GDM1 (cell line): ENCODE results near the gene PAN3.

Source experiments
- DNase-seq: peaks from one replicate; lab custom pipeline; 2025; lab: John Stamatoyannopoulos, UW

The PAN3 gene

GRCh38 chr13:28337166-28338005 lies 199.0 kb downstream of the PAN3 start:
- no peak for DNase-seq

DNA sequence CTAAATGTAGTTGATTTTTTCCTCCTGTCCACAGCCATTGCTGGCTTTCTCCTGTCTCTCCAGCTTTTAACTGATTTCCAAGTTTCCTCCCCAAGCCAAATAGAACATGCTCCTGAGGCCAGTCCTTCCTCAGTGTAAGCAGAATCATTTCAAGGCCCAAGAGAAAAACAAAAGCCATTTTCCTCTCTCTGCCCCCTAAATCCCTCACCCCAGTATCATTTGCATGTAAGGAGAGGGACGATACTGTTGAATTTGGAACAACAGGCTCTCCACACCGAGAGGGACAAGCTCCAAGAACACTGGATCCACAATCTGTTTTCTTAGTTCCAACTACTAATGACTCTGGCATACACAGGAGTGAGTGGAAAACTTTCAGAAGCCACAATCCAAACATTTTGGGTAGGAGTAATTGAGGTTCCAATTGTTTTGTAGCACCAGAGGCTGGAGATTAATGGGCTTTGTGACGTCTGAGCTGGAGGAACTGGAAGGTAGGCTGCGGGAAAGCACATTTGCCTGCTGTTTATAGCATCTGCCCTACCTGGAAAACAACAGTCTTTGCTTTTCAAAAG lies 199.7 kb downstream of the PAN3 start:
- DNase-seq, result no peak

DNA sequence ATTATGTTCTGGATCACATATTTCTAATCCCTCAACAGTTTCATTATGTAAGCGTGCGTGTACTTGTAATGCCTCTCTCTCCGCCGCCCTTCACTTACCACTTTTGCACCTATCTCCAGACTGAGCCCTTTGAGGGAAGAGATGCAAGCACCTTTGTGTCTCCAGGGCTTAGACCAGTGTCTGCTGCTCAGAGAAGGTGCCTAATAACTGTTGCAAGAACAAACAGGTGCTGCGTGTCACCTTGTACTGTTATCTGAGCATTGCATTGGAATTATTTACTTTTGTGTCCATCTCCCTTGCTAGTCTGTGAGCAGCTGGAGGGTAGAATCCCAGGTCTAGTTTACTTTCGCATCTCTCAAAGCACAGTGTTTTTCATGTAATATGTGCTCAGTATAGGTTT lies 200.4 kb downstream of the PAN3 start:
- DNase-seq, result no peak

GRCh38 chr13:28339419-28339818 lies 201.1 kb downstream of the PAN3 start:
- no peak for DNase-seq

- no peak for DNase-seq
Measured at GRCh38 chr13:28340272-28340793, 202.0 kb downstream of the PAN3 start.

DNA sequence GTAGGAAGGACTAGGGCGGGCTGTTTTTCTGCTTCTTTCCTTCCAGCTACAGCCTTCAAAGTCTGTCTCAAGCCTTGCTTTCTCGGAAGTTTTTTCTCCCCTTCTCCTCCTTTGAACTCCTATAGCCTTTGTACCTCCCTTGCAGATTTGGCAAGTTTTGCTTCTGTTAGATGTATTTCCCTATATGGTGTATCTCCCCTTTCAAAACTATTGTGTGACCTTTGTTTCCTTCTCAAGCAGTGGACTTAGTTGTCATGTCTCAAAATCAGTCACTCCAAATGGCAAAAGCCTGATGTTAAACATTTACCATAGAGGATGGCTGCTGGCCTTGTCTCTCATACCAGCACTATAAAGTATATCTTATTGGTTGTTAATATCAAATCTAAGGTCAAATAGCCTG lies 203.9 kb downstream of the PAN3 start:
- DNase-seq, result no peak

DNA sequence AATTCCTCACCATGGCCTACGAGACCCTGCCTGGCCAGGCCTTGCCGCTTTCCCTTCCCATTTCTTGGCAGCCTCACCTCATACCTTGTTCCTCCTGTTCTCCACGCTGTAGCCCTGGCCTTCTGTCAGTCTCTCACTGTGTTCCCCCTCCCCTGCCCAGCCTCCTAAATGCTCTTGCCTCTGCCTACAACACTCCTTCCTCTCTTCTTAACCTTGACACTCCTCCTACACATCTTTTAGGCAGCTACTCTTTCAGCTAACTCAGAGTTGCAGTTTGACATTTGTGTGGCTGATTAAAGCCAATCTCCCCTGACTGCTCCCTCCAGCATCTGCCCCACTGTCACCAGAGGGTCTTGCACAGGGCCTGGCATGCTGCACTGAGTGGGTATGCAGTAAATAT lies 205.8 kb downstream of the PAN3 start:
- DNase-seq, result no peak
